Measurements from ENCODE around the gene GLRB. TPM values are rescaled to one million over a fixed set of nuclear protein-coding genes. Genes with fewer than 3 reads are reported as not detected.
A peak's percentile ranks its signal among the peaks of the same experiment; 100 is the strongest.
"Not testable (repeated sequence)": the region's sequence is repeated elsewhere in the genome, so short reads cannot be mapped to it uniquely, and the experiment has no call there.

GLRB gene
- total RNA-seq, 1 donor from 2014 or later = 12.6 TPM

- Mint-ChIP-seq H3K27ac (ENCODE audit: unreplicated experiment) (no peak overlapping the region), H3K36me3 (ENCODE audit: low read depth) (no peaks in the 10 kb centered on the region), H3K9me3 (ENCODE audit: low read depth) (peaks cover under 1% of the 10 kb centered on the region), H3K4me1 (ENCODE audit: low read depth) (peaks cover 20% of the 10 kb centered on the region), H3K4me3 (ENCODE audit: unreplicated experiment) (no peak overlapping the region), H3K27me3 (ENCODE audit: low read depth) (no peaks in the 10 kb centered on the region)
- no peak for TF ChIP-seq CTCF (IDR thresholded peaks at IDR 0.05)
- no peak for DNase-seq (ENCODE audit: low spot score)
Measured at GRCh38 chr4:157048248-157048647, 27.7 kb upstream of the GLRB start.

GRCh38 chr4:157050561-157050960, 25.4 kb upstream of the GLRB start:
- H3K36me3 Mint-ChIP-seq (ENCODE audit: low read depth) = no peaks in the 10 kb centered on the region
- H3K27ac Mint-ChIP-seq (ENCODE audit: unreplicated experiment) = no peak overlapping the region
- H3K4me3 Mint-ChIP-seq (ENCODE audit: unreplicated experiment) = no peak overlapping the region
- TF ChIP-seq CTCF (IDR thresholded peaks at IDR 0.05) = no peak
- H3K4me1 Mint-ChIP-seq (ENCODE audit: low read depth) = peaks cover 29% of the 10 kb centered on the region
- DNase-seq (ENCODE audit: low spot score) = no peak
- no peaks in the 10 kb centered on the region for H3K27me3 Mint-ChIP-seq (ENCODE audit: low read depth)
- peaks cover 2% of the 10 kb centered on the region for H3K9me3 Mint-ChIP-seq (ENCODE audit: low read depth)

- Mint-ChIP-seq H3K4me3 (ENCODE audit: unreplicated experiment) (peak overlapping the region; percentile 44), H3K4me1 (ENCODE audit: low read depth) (peaks cover 33% of the 10 kb centered on the region), H3K36me3 (ENCODE audit: low read depth) (no peaks in the 10 kb centered on the region), H3K27me3 (ENCODE audit: low read depth) (no peaks in the 10 kb centered on the region), H3K27ac (ENCODE audit: unreplicated experiment) (peak overlapping the region; percentile 69), H3K9me3 (ENCODE audit: low read depth) (peaks cover 2% of the 10 kb centered on the region)
- no peak for DNase-seq (ENCODE audit: low spot score)
- no peak for TF ChIP-seq CTCF (IDR thresholded peaks at IDR 0.05)
Measured at GRCh38 chr4:157052429-157053040, 23.4 kb upstream of the GLRB start.

GRCh38 chr4:157057218-157057617, 18.7 kb upstream of the GLRB start:
- no peaks in the 10 kb centered on the region for H3K36me3 Mint-ChIP-seq (ENCODE audit: low read depth)
- DNase-seq (ENCODE audit: low spot score) = no peak
- peaks cover 2% of the 10 kb centered on the region for H3K9me3 Mint-ChIP-seq (ENCODE audit: low read depth)
- no peak overlapping the region for H3K27ac Mint-ChIP-seq (ENCODE audit: unreplicated experiment)
- no peak overlapping the region for H3K4me3 Mint-ChIP-seq (ENCODE audit: unreplicated experiment)
- TF ChIP-seq CTCF (IDR thresholded peaks at IDR 0.05) = no peak
- H3K27me3 Mint-ChIP-seq (ENCODE audit: low read depth) = no peaks in the 10 kb centered on the region
- peaks cover 57% of the 10 kb centered on the region for H3K4me1 Mint-ChIP-seq (ENCODE audit: low read depth)

- not testable (repeated sequence) for H3K27me3 Mint-ChIP-seq (ENCODE audit: low read depth); DNase-seq (ENCODE audit: low spot score); H3K36me3 Mint-ChIP-seq (ENCODE audit: low read depth); H3K9me3 Mint-ChIP-seq (ENCODE audit: low read depth)
- Mint-ChIP-seq H3K4me1 (ENCODE audit: low read depth) (peaks cover 46% of the 10 kb centered on the region), H3K27ac (ENCODE audit: unreplicated experiment) (peak overlapping the region; percentile 87), H3K4me3 (ENCODE audit: unreplicated experiment) (peak overlapping the region; percentile 12)
Measured at GRCh38 chr4:157058899-157059298, 17.1 kb upstream of the GLRB start.

- peaks cover 18% of the 10 kb centered on the region for H3K4me1 Mint-ChIP-seq (ENCODE audit: low read depth)
- DNase-seq (ENCODE audit: low spot score) = no peak
- TF ChIP-seq CTCF (IDR thresholded peaks at IDR 0.05) = no peak
- no peaks in the 10 kb centered on the region for H3K9me3 Mint-ChIP-seq (ENCODE audit: low read depth)
- H3K27me3 Mint-ChIP-seq (ENCODE audit: low read depth) = no peaks in the 10 kb centered on the region
- no peaks in the 10 kb centered on the region for H3K36me3 Mint-ChIP-seq (ENCODE audit: low read depth)
- H3K27ac Mint-ChIP-seq (ENCODE audit: unreplicated experiment) = peak overlapping the region; percentile 50
- no peak overlapping the region for H3K4me3 Mint-ChIP-seq (ENCODE audit: unreplicated experiment)
Measured at GRCh38 chr4:157072002-157072401, 3.9 kb upstream of the GLRB start.

Measured in chondrocyte (in vitro differentiated cells).